ENCODE results near the gene GABRD.

DNA sequence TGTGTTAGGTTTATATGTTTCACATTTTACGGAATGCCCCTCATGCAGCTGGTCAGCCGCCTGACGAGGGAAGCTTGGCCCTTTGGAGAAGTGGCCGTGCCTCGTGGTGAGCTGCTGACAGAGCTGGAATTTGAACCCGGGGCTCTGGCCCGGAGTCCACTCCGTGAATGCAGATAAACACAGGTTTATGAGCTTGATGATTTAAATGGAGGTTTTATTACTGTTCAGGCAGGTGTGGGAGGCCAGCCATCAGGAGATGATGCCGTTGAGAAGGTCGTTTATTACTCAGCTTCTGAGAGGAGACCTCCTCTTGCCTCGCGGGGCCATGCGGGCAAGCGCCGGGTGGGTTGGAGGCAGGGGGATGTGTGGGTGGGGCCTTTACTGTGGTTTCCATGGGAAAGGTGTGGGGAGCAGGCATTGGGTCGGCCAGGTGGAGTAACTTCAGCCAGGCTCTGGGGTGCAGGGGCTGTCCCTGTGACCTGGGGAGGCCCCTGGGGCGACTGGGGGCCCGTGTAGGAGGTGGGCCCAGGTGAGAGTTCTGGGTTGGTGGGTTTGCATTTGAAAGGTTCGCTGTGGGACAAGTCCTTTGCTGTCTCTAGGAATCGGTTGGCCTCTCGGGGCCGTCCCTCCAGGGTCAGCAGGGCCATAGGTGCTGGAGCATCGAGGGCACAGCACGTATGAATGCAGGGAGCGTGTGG lies 53.1 kb downstream of the GABRD start:
- no peak for TF ChIP-seq POLR2AphosphoS5 (IDR thresholded peaks at IDR 0.05; ENCODE audit: insufficient read depth in 1 of 2, low read depth in 1 of 2)
- TF ChIP-seq, protein P1, sequence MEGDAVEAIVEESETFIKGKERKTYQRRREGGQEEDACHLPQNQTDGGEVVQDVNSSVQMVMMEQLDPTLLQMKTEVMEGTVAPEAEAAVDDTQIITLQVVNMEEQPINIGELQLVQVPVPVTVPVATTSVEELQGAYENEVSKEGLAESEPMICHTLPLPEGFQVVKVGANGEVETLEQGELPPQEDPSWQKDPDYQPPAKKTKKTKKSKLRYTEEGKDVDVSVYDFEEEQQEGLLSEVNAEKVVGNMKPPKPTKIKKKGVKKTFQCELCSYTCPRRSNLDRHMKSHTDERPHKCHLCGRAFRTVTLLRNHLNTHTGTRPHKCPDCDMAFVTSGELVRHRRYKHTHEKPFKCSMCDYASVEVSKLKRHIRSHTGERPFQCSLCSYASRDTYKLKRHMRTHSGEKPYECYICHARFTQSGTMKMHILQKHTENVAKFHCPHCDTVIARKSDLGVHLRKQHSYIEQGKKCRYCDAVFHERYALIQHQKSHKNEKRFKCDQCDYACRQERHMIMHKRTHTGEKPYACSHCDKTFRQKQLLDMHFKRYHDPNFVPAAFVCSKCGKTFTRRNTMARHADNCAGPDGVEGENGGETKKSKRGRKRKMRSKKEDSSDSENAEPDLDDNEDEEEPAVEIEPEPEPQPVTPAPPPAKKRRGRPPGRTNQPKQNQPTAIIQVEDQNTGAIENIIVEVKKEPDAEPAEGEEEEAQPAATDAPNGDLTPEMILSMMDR (IDR thresholded peaks at IDR 0.05): no peak

Measured in vagina (tissue), 2 donors.